Stimulated activated CD8-positive, alpha-beta memory T cell treated with anti-CD3 and anti-CD28 coated beads, Interleukin-15, amount 100 ng/mL, for 48 hours (primary cell): ENCODE measurements around the gene WDFY1.
"Not testable (repeated sequence)": the region's sequence is repeated elsewhere in the genome, so short reads cannot be mapped to it uniquely, and the experiment has no call there.

ENCODE experiments used
- DNase-seq, 2 donors: peaks; one replicate each; pipeline ENCODE4 v3.0.0-alpha.2; 2020; ENCODE audit warnings: low read depth in 2 of 2

Gene WDFY1

GRCh38 chr2:223957092-223957851 lies 12.1 kb upstream of the WDFY1 start, which contains the start of gene MRPL44:
Gene MRPL44 (plus strand): TSS chr2:223957463. CDS start chr2:223957473, 10 bp downstream.
- DNase-seq: peak; percentile 92 to 93

- no peak for DNase-seq
These were observed 11.2 kb upstream of the WDFY1 start for GRCh38 chr2:223956300-223956699.

GRCh38 chr2:223954401-223954800 lies 9.3 kb upstream of the WDFY1 start:
- no peak for DNase-seq

GRCh38 chr2:223952280-223952968 lies 7.3 kb upstream of the WDFY1 start:
- no peak for DNase-seq

GRCh38 chr2:223950448-223951347 lies 5.6 kb upstream of the WDFY1 start:
- no peak for DNase-seq

- DNase-seq: no peak
These were observed 4.2 kb upstream of the WDFY1 start for GRCh38 chr2:223949241-223949840.

GRCh38 chr2:223947711-223948205 lies 2.6 kb upstream of the WDFY1 start:
- no peak for DNase-seq

- no peak for DNase-seq
These were observed 620 bp upstream of the WDFY1 start for GRCh38 chr2:223945755-223946154.

GRCh38 chr2:223944166-223944702 lies 901 bp downstream of the WDFY1 start:
- DNase-seq: no peak

- DNase-seq: no peak
These were observed 1.6 kb downstream of the WDFY1 start for GRCh38 chr2:223943561-223944008.

GRCh38 chr2:223943135-223943534 lies 2.0 kb downstream of the WDFY1 start:
- DNase-seq: no peak

- peak; percentile 68 to 74 for DNase-seq
These were observed 3.4 kb downstream of the WDFY1 start for GRCh38 chr2:223941579-223942277.

- DNase-seq: not testable (repeated sequence)
These were observed 5.7 kb downstream of the WDFY1 start for GRCh38 chr2:223939438-223939837.

GRCh38 chr2:223937535-223937934 lies 7.6 kb downstream of the WDFY1 start:
- no peak for DNase-seq

- DNase-seq: no peak
These were observed 8.2 kb downstream of the WDFY1 start for GRCh38 chr2:223936862-223937326.

GRCh38 chr2:223935459-223936125 lies 9.5 kb downstream of the WDFY1 start:
- DNase-seq: no peak

- DNase-seq: no peak
These were observed 10.3 kb downstream of the WDFY1 start for GRCh38 chr2:223934870-223935269.

GRCh38 chr2:223932816-223933800 lies 12.0 kb downstream of the WDFY1 start:
- no peak for DNase-seq
